ENCODE results near the gene RCE1. TPM values are rescaled to one million over a fixed set of nuclear protein-coding genes. Genes with fewer than 3 reads are reported as not detected.
A peak's percentile ranks its signal among the peaks of the same experiment; 100 is the strongest.

The RCE1 gene
- total RNA-seq, 2 donors from 2014 or later, result 25.5 to 28.3 TPM

GRCh38 chr11:66842501-66842895, 743 bp upstream of the RCE1 start:
- intact Hi-C loops (cut with DNase I, micrococcal nuclease), result no loop called here
- DNase-seq, result no peak
- peak; percentile 17 for ATAC-seq

GRCh38 chr11:66843776-66844495, 695 bp downstream of the RCE1 start:
- ATAC-seq, result no peak
- DNase-seq, result peak in 1 of 2 donors; percentile 46
- intact Hi-C loops (cut with DNase I, micrococcal nuclease), result no loop called here

GRCh38 chr11:66844496-66845142, 1.4 kb downstream of the RCE1 start:
- intact Hi-C loops (cut with DNase I, micrococcal nuclease), result no loop called here
- DNase-seq (no peak), ATAC-seq (no peak)

GRCh38 chr11:66845143-66845875, 2.1 kb downstream of the RCE1 start:
- no peak for ATAC-seq
- intact Hi-C loops (cut with DNase I, micrococcal nuclease), result no loop called here
- DNase-seq, result no peak

GRCh38 chr11:66845876-66846212, 2.6 kb downstream of the RCE1 start:
- intact Hi-C loops (cut with DNase I, micrococcal nuclease), result no loop called here
- no peak for DNase-seq
- no peak for ATAC-seq

- DNase-seq (no peak), ATAC-seq (no peak)
- intact Hi-C loops (cut with DNase I, micrococcal nuclease), result no loop called here
Measured at GRCh38 chr11:66846671-66847091, 3.4 kb downstream of the RCE1 start.

GRCh38 chr11:66847461-66848232, 4.4 kb downstream of the RCE1 start:
- DNase-seq, result no peak
- no peak for ATAC-seq
- intact Hi-C loops (cut with DNase I, micrococcal nuclease), result no loop called here

GRCh38 chr11:66848671-66849500, 5.6 kb downstream of the RCE1 start:
- ATAC-seq, result no peak
- no peak for DNase-seq
- intact Hi-C loops (cut with DNase I, micrococcal nuclease), result no loop called here

- intact Hi-C loops (cut with DNase I, micrococcal nuclease), result no loop called here
- DNase-seq, result peak in 1 of 2 donors; percentile 19
- ATAC-seq, result no peak
Measured at GRCh38 chr11:66849501-66850234, 6.4 kb downstream of the RCE1 start.

- ATAC-seq, result no peak
- intact Hi-C loops (cut with DNase I, micrococcal nuclease), result no loop called here
- no peak for DNase-seq
Measured at GRCh38 chr11:66850235-66850587, 7.0 kb downstream of the RCE1 start.

- peak in 1 of 2 donors; percentile 25 for DNase-seq
- no peak for ATAC-seq
- intact Hi-C loops (cut with DNase I, micrococcal nuclease), result no loop called here
Measured at GRCh38 chr11:66850588-66851238, 7.5 kb downstream of the RCE1 start.

GRCh38 chr11:66851239-66851596, 8.0 kb downstream of the RCE1 start:
- ATAC-seq (no peak), DNase-seq (peak in 1 of 2 donors; percentile 19)
- intact Hi-C loops (cut with DNase I, micrococcal nuclease), result no loop called here

- peak in 1 of 2 donors; percentile 25 for DNase-seq
- no peak for ATAC-seq
- intact Hi-C loops (cut with DNase I, micrococcal nuclease), result no loop called here
Measured at GRCh38 chr11:66851698-66852465, 8.6 kb downstream of the RCE1 start.

- DNase-seq (peak; percentile 2 to 21), ATAC-seq (no peak)
- intact Hi-C loops (cut with DNase I, micrococcal nuclease), result no loop called here
Measured at GRCh38 chr11:66852466-66853241, 9.4 kb downstream of the RCE1 start.

- ATAC-seq (no peak), DNase-seq (peak; percentile 4 to 27)
- intact Hi-C loops (cut with DNase I, micrococcal nuclease), result no loop called here
Measured at GRCh38 chr11:66853242-66854229, 10.3 kb downstream of the RCE1 start.

Data from left colon (tissue), 2 donors.